ENCODE measurements around the gene CYP2A7. TPM values are rescaled to one million over a fixed set of nuclear protein-coding genes. Genes with fewer than 3 reads are reported as not detected.
"Not testable (repeated sequence)": the region's sequence is repeated elsewhere in the genome, so short reads cannot be mapped to it uniquely, and the experiment has no call there.

The CYP2A7 gene
- total RNA-seq, 1 experiment from 2014 or later, result not detected

DNA sequence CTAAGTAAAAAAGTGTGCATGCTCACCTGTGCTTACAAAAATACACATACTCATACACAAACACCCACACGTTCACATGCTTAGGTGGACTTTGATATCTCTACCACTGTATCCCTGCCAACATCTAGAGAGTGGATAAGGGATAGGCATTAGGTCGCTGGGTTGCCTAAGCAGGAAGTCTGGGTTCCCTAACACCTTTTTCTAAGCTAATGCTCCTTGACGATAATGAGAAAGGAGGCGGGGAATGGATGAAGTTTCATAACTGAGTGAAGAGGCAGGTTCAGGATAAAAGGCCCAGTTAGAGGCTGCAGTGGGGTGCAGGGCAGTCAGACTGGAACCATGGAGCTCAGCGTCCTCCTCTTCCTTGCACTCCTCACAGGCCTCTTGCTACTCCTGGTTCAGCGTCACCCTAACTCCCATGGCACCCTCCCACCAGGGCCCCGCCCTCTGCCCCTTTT is 41.9 kb upstream of the CYP2A7 start:
- H3K36me3 ChIP-seq (ENCODE audit: control insufficient read depth in 1 of 2, insufficient read depth in 2 of 2, low read length in 2 of 2), result no peaks in the 10 kb centered on the region
- TF ChIP-seq YY1 (IDR thresholded peaks at IDR 0.05; ENCODE audit: extremely low read depth, insufficient replicate concordance, low read depth, low read length) (no peak), TCF7L2 (IDR thresholded peaks at IDR 0.05; ENCODE audit: borderline replicate concordance, extremely low read depth, insufficient read depth, insufficient read length) (no peak)
- H3K9me2 ChIP-seq (ENCODE audit: insufficient read depth), result no peaks in the 10 kb centered on the region
- H3K4me1 ChIP-seq (ENCODE audit: control insufficient read depth in 1 of 2, insufficient read depth in 2 of 2, low read length in 2 of 2), result peaks cover 19 to 20% of the 10 kb centered on the region in 2 experiments
- H3K79me2 ChIP-seq (ENCODE audit: insufficient read depth, low read length), result no peaks in the 10 kb centered on the region
- no peak for DNase-seq (ENCODE audit: low read depth, low spot score)
- H3K4me2 ChIP-seq (ENCODE audit: low read length), result no peak overlapping the region
- POLR2A ChIA-PET, result no interaction called here
- H3K9me3 ChIP-seq (ENCODE audit: control insufficient read depth in 1 of 2, insufficient read depth in 1 of 2, low read depth in 1 of 2, low read length in 2 of 2), result peaks cover 0 to 5% of the 10 kb centered on the region in 2 experiments; a peak in 1 of 4 replicates
- CTCF ChIA-PET, result no interaction called here
- no peak overlapping the region for H3K4me3 ChIP-seq (replicated peaks in 1 of 2; ENCODE audit: low read depth in 1 of 2, low read length in 2 of 2)
- H3K9ac ChIP-seq (ENCODE audit: low read length), result no peak overlapping the region
- H4K20me1 ChIP-seq (ENCODE audit: insufficient read depth), result no peaks in the 10 kb centered on the region
- H3K27me3 ChIP-seq (ENCODE audit: insufficient read depth, low read length), result peaks cover 59% of the 10 kb centered on the region
- H3K27ac ChIP-seq (ENCODE audit: low read depth, low read length), result no peak overlapping the region
- no peak for ATAC-seq
- no peak overlapping the region for H2AFZ ChIP-seq (ENCODE audit: low read depth, low read length, poor library complexity, severe bottlenecking)
- BruUV-seq (replicated peaks), result no TSS peak
- intact Hi-C loops (cut with micrococcal nuclease), result no loop called here
- RAD21 ChIA-PET (ENCODE audit: low non-redundant PET in 1 of 2, low total read pairs in 2 of 2, uncharacterized antibody in 2 of 2, unreplicated experiment in 2 of 2), result no interaction called here

DNA sequence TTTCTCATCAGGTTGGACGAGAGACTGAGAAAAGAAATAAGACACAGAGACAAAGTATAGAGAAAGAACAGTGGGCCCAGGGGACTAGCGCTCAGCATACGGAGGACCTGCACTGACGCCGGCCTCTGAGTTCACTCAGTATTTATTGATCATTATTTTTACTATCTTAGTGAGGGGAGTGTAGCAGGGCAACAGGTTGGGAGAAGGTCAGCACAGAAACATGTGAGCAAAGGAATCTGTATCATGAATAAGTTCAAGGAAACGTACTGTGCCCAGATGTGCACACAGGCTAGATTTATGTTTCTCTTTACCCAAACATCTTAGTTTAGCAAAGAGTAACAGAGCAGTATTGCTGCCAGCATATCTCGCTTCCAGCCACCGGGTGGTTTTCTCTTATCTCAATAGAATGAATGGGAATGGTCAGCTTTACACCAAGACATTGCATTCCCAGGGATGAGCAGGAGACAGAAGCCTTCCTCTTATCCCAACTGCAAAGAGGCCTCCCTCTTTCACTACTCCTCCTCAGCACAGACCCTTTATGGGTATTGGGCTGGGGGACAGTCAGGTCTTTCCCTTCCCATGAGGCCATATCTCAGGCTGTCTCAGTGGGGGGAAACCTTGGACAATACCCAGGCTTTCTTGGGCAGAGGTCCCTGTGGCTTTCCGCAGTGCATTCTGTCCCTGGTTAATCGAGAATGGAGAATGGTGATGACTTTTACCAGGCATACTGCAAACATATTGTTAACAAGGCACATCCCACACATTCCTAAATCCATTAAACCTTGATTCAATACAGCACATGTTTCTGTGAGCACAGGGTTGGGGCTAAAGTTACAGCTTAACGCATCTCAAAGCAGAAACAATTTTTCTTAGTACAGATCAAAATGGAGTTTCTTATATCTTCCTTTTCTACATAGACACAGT is 40.5 kb upstream of the CYP2A7 start:
- H3K27me3 ChIP-seq (ENCODE audit: insufficient read depth, low read length), result peaks cover 45% of the 10 kb centered on the region
- intact Hi-C loops (cut with micrococcal nuclease); H3K27ac ChIP-seq (ENCODE audit: low read depth, low read length); H3K36me3 ChIP-seq (ENCODE audit: control insufficient read depth in 1 of 2, insufficient read depth in 2 of 2, low read length in 2 of 2); RAD21 ChIA-PET (ENCODE audit: low non-redundant PET in 1 of 2, low total read pairs in 2 of 2, uncharacterized antibody in 2 of 2, unreplicated experiment in 2 of 2); H3K9me3 ChIP-seq (ENCODE audit: control insufficient read depth in 1 of 2, insufficient read depth in 1 of 2, low read depth in 1 of 2, low read length in 2 of 2); H3K9me2 ChIP-seq (ENCODE audit: insufficient read depth); H3K79me2 ChIP-seq (ENCODE audit: insufficient read depth, low read length); ATAC-seq; BruUV-seq (replicated peaks); POLR2A ChIA-PET; H3K9ac ChIP-seq (ENCODE audit: low read length); H2AFZ ChIP-seq (ENCODE audit: low read depth, low read length, poor library complexity, severe bottlenecking); H3K4me2 ChIP-seq (ENCODE audit: low read length); H4K20me1 ChIP-seq (ENCODE audit: insufficient read depth); DNase-seq (ENCODE audit: low read depth, low spot score); CTCF ChIA-PET; H3K4me3 ChIP-seq (replicated peaks in 1 of 2; ENCODE audit: low read depth in 1 of 2, low read length in 2 of 2): not testable (repeated sequence)
- H3K4me1 ChIP-seq (ENCODE audit: control insufficient read depth in 1 of 2, insufficient read depth in 2 of 2, low read length in 2 of 2), result peaks cover 19 to 20% of the 10 kb centered on the region in 2 experiments

Data from HCT116 (cell line).